NK-92 treated with Interleukin-12 subunit alpha and Interleukin-12 subunit beta, amount 100 ng/mL, for 24 hours (cell line): ENCODE results near the gene ZNF644.
"Not testable (repeated sequence)": the region's sequence is repeated elsewhere in the genome, so short reads cannot be mapped to it uniquely, and the experiment has no call there.

Source experiments
- DNase-seq: peaks from one replicate; lab custom pipeline; 2025; lab: John Stamatoyannopoulos, UW

ZNF644 gene

GRCh38 chr1:90925928-90926869 is 95.6 kb downstream of the ZNF644 start:
- no peak for DNase-seq

DNA sequence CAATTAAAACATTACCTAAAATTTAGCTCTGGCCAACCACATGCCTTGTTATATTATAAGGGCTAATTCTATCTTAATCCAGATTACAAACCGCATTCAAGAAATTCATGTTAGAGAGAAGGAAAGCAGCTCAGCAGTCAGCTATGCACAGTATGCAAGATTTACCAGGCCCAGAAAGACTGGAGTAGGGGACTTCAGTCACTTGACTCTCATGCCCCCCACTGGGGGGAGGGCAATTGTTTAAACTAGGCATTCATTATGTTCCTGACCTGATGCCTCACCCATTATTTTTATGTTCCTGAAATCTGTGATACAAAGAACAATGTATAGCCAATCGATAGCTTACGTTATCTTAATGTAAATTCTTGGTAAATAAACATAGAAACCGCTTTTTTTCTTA is 96.9 kb downstream of the ZNF644 start:
- no peak for DNase-seq

DNA sequence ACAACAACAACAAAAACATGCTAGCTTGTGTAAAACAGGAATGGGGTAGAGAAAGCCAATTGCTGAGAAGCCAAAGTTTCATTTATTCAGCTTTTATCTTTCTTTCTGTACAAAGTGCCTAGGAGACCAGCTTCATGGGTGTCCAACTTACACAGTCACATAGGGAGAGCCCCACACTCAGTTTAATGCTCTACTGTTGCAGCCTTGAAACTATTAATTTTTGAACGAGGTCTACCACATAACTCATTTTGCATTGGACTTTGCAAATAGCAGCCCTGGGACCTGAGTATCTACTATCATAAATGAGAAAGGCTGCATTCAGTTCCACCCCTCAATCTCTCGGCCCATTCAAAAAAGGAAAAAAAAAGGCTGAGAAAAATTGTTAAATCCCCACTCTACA is 98.8 kb downstream of the ZNF644 start:
- DNase-seq, result no peak

- no peak for DNase-seq
Observed at GRCh38 chr1:90922202-90922601, 99.6 kb downstream of the ZNF644 start.

GRCh38 chr1:90919900-90920299 is 101.9 kb downstream of the ZNF644 start:
- DNase-seq, result no peak

DNA sequence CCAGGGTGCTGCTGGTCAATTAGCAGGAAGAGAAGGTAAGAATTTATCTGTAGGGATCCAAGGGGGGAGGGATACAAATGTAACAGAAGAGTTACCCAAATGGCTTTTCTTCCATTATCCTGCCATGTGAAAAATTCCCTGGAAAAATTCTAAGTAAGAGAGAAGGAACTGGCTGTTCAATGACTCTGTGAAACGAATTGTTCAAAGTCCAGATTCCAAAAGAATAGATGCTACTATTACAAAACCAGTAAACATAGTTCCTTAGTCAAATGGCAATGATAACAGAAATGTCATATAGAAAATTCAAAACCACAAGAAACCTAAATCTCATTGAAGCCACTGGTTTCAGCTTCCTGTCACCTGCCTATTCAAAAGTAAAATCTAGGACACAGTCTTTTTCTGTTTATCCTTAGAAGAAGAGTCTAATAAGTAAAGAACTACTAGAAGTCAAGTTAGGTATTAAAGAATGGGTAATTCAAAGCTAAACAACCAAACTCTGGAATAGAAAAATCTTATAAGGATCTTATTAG is 102.6 kb downstream of the ZNF644 start:
- no peak for DNase-seq

DNA sequence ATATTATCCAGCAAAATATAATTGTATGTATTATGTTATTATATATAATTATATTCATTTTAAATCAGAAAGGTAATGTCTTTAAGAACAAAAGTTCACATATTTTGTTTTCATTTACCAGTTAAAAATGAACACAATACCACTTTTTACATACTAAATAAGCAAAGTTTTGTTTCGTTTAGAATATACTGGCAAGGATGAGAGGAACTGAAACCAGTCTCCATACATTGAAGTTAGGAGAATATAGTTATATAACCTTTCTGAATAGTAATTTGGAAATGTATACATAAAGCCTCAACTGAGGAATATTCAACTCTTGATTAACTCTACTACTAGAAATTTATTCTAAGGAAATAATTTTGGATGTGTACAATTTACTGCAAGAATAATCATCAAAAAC is 110.5 kb downstream of the ZNF644 start:
- no peak for DNase-seq

DNA sequence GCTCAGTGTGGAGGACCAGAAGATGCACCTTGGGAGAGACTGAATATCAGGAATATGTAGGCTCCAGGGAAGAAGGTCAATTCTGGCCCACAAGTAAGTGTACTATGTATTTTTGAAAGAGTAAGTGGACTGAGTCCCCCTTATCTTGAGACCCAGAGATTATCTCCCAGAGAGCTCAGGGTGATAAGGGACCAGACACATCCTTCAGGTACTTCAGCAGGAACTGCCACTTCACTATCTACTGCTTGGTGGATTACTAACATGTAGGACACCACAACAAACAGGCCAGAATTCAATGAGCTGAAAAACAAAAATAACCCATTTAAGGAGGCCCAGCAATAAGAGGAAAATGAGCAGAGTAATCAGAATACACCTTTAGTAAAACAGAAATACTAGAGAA is 119.2 kb downstream of the ZNF644 start:
- no peak for DNase-seq

- no peak for DNase-seq
Observed at GRCh38 chr1:90899263-90899662, 122.6 kb downstream of the ZNF644 start.

DNA sequence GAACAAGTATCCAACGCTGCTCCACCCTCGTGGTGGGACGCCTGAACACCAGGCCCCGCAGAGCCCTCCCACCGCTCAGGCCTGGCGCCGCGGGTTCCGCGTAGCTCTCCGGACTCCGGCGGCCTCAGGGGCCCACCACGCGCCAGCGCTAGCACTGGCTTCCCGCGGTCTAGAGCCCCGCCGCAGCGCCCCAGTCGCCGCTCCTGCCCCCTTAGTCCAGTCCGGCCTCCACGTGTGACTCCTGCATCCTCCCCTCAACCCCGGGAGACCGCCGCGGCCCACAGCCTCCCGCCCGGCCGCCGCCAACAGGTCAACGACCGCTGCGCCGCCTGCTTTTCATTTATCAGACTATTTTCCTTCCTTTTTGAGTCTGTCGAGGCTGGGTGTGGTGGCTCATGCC is 128.2 kb downstream of the ZNF644 start:
- DNase-seq, result not testable (repeated sequence)

GRCh38 chr1:90892884-90893283 is 129.0 kb downstream of the ZNF644 start:
- not testable (repeated sequence) for DNase-seq

- DNase-seq, result not testable (repeated sequence)
Observed at GRCh38 chr1:90892196-90892595, 129.6 kb downstream of the ZNF644 start.

DNA sequence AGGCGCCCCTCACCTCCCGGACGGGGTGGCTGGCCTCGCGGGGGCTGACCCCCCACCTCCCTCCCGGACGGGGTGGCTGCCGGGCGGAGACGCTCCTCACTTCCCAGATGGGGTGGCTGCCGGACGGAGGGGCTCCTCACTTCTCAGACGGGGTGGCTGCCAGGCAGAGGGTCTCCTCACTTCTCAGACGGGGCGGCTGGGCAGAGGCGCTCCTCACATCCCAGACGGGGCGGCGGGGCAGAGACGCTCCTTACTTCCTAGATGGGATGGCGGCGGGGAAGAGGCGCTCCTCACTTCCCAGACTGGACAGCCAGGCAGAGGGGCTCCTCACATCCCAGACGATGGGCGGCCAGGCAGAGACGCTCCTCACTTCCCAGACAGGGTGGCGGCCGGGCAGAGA is 130.1 kb downstream of the ZNF644 start:
- DNase-seq, result not testable (repeated sequence)

- DNase-seq, result no peak
Observed at GRCh38 chr1:90882221-90882620, 139.6 kb downstream of the ZNF644 start.

GRCh38 chr1:90881034-90881433 is 140.8 kb downstream of the ZNF644 start:
- no peak for DNase-seq

DNA sequence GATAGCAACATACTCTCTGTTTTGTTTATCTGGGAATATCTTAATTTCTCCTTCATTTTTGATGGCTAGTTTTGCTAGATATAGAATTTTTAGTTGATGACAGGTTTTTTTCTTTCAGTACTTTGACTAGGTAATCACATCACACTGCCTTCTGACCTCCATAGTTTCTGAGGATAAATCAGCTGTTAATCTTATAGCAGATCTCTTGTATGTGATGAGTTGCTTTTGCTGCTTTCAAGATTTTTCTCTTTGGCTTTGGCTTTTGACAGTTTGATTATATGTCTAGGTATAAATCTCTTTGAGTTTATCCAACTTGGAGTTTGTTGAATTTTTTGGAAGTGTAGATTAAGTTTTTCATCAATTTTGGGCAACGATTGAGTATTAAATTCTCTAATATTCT is 142.6 kb downstream of the ZNF644 start:
- no peak for DNase-seq

DNA sequence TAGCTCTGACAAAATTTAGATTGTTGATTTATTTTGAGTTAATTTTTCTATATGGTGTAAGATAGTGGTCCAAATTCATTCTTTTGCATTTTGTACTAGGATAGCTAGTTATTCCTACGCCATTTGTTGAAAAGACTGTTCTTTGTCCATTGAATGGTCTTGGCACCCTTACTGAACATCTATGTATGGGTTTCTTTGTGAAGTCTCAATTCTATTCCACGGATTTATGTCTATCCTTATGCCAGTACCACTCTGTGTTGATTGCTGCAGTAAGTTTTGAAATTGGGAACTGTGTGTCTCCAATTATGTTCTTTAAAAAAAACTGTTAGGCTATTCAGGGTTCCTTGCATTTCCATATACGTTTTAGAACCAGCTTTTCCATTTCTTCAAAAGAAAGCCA is 145.7 kb downstream of the ZNF644 start:
- no peak for DNase-seq
